ENCODE results near the gene DCAKD. TPM values are rescaled to one million over a fixed set of nuclear protein-coding genes. Genes with fewer than 3 reads are reported as not detected.

Gene DCAKD
- total and polyA plus RNA-seq, 9 donors = 19.8 to 62.3 (median 46.2) TPM

GRCh38 chr17:45087504-45087975 lies 36.1 kb upstream of the DCAKD start:
- Histone ChIP-seq H3K4me1 (ENCODE audit: insufficient read depth) (peaks cover 6% of the 10 kb centered on the region), H3K27me3 (no peaks in the 10 kb centered on the region), H3K27ac (no peak overlapping the region), H3K9me3 (no peaks in the 10 kb centered on the region), H3K36me3 (no peaks in the 10 kb centered on the region), H3K4me3 (no peak overlapping the region)
- TF ChIP-seq EP300 (IDR thresholded peaks at IDR 0.05) (no peak), POLR2A (IDR thresholded peaks at IDR 0.05) (no peak), CTCF (IDR thresholded peaks at IDR 0.05) (no peak)
- DNase-seq = no peak
- 69 to 84% (median 78%) methylated on average over 3 of the region's 3 CpGs for WGBS, 3 donors
- intact Hi-C loops (cut with DNase I) = no loop called here

GRCh38 chr17:45086865-45087503 lies 35.6 kb upstream of the DCAKD start:
- TF ChIP-seq POLR2A (IDR thresholded peaks at IDR 0.05) (no peak), CTCF (IDR thresholded peaks at IDR 0.05) (no peak), EP300 (IDR thresholded peaks at IDR 0.05) (no peak)
- no peaks in the 10 kb centered on the region for H3K9me3 ChIP-seq
- 89 to 90% (median 90%) methylated on average over 6 of the region's 6 CpGs for WGBS, 3 donors
- H3K4me1 ChIP-seq (ENCODE audit: insufficient read depth) = peaks cover 3% of the 10 kb centered on the region
- intact Hi-C loops (cut with DNase I) = no loop called here
- H3K36me3 ChIP-seq = no peaks in the 10 kb centered on the region
- no peak overlapping the region for H3K4me3 ChIP-seq
- H3K27ac ChIP-seq = no peak overlapping the region
- no peaks in the 10 kb centered on the region for H3K27me3 ChIP-seq
- no peak for DNase-seq

GRCh38 chr17:45086391-45086790 lies 35.0 kb upstream of the DCAKD start:
- WGBS, 3 donors = 94 to 97% (median 95%) methylated on average over 4 of the region's 4 CpGs
- no peak for DNase-seq
- Histone ChIP-seq H3K4me1 (ENCODE audit: insufficient read depth) (no peaks in the 10 kb centered on the region), H3K27ac (no peak overlapping the region), H3K9me3 (no peaks in the 10 kb centered on the region), H3K4me3 (no peak overlapping the region), H3K27me3 (no peaks in the 10 kb centered on the region), H3K36me3 (no peaks in the 10 kb centered on the region)
- intact Hi-C loops (cut with DNase I) = no loop called here
- no peak for TF ChIP-seq POLR2A (IDR thresholded peaks at IDR 0.05)
- no peak for TF ChIP-seq CTCF (IDR thresholded peaks at IDR 0.05)
- no peak for TF ChIP-seq EP300 (IDR thresholded peaks at IDR 0.05)

- WGBS, 3 donors = 25 to 42% (median 32%) methylated on average over 6 of the region's 6 CpGs
- no peak overlapping the region for H3K27ac ChIP-seq
Observed at GRCh38 chr17:45081047-45081703, 29.7 kb upstream of the DCAKD start.

More at GRCh38 chr17:45081047-45081703, 29.7 kb upstream of the DCAKD start:
- no peak for TF ChIP-seq CTCF (IDR thresholded peaks at IDR 0.05)
- no peak for TF ChIP-seq POLR2A (IDR thresholded peaks at IDR 0.05)
- no peak for TF ChIP-seq EP300 (IDR thresholded peaks at IDR 0.05)
- DNase-seq = no peak
- Histone ChIP-seq H3K9me3 (no peaks in the 10 kb centered on the region), H3K4me3 (no peak overlapping the region), H3K4me1 (ENCODE audit: insufficient read depth) (peaks cover 4% of the 10 kb centered on the region), H3K27me3 (no peaks in the 10 kb centered on the region), H3K36me3 (no peaks in the 10 kb centered on the region)
- intact Hi-C loops (cut with DNase I) = no loop called here
